Subcutaneous adipose tissue (tissue), 4 donors: ENCODE results near the gene GDF10. TPM values are rescaled to one million over a fixed set of nuclear protein-coding genes. Genes with fewer than 3 reads are reported as not detected.

Experiments
- CTCF ChIP-seq: fragments of 450-650 bp; IDR thresholded peaks from one replicate; pipeline ENCODE4 v1.5.1; 2016; ENCODE audit warnings: low read depth, mild to moderate bottlenecking, control low read depth, antibody characterized with exemption, moderate library complexity
- total RNA-seq, 4 donors: library from RNA; depleted of rRNA; stranded (reverse); fragments of >200 nt; gene quantifications; one replicate each; pipeline ENCODE4 v1.1.0, GENCODE V29; 2016

Gene GDF10
- total RNA-seq, 4 donors from 2014 or later: 2.9 to 9.7 (median 5.1) TPM

GRCh38 chr10:47303105-47303504 is 3.1 kb downstream of the GDF10 start:
- no peak for TF ChIP-seq CTCF

- TF ChIP-seq CTCF: no peak
These were observed 3.9 kb downstream of the GDF10 start for GRCh38 chr10:47303866-47304265.

GRCh38 chr10:47305566-47305965 is 5.6 kb downstream of the GDF10 start:
- TF ChIP-seq CTCF: no peak

- TF ChIP-seq CTCF: no peak
These were observed 6.6 kb downstream of the GDF10 start for GRCh38 chr10:47306387-47307210.

GRCh38 chr10:47307381-47307780 is 7.4 kb downstream of the GDF10 start:
- TF ChIP-seq CTCF: no peak

GRCh38 chr10:47308775-47309174 is 8.8 kb downstream of the GDF10 start:
- TF ChIP-seq CTCF: no peak

GRCh38 chr10:47309408-47310089 is 9.6 kb downstream of the GDF10 start:
- TF ChIP-seq CTCF: no peak
